Fibroblast of skin of left quadriceps (primary cell): ENCODE measurements around the gene TEN1.

Source experiments
- DNase-seq, 2 experiments: peaks; one replicate each; pipeline ENCODE4 v3.0.0-alpha.2; 2013; ENCODE audit warnings: low read depth in 2 of 2

TEN1 gene

GRCh38 chr17:76005263-76006149 lies 26.5 kb downstream of the TEN1 start:
- DNase-seq, result peak; percentile 34 to 35

- DNase-seq, result no peak
Measured at GRCh38 chr17:76007131-76007849, 28.2 kb downstream of the TEN1 start.

GRCh38 chr17:76007850-76008165 lies 28.8 kb downstream of the TEN1 start:
- DNase-seq, result no peak

- DNase-seq, result no peak
Measured at GRCh38 chr17:76008208-76008607, 29.2 kb downstream of the TEN1 start.

- DNase-seq, result no peak
Measured at GRCh38 chr17:76008630-76009425, 29.8 kb downstream of the TEN1 start.

- DNase-seq, result no peak
Measured at GRCh38 chr17:76009447-76009846, 30.4 kb downstream of the TEN1 start.

GRCh38 chr17:76009969-76010661 lies 31.1 kb downstream of the TEN1 start:
- DNase-seq, result no peak

- no peak for DNase-seq
Measured at GRCh38 chr17:76011951-76012350, 32.9 kb downstream of the TEN1 start.

- no peak for DNase-seq
Measured at GRCh38 chr17:76013377-76013932, 34.4 kb downstream of the TEN1 start.

GRCh38 chr17:76014100-76014924 lies 35.3 kb downstream of the TEN1 start:
- DNase-seq, result peak; percentile 27 to 29

GRCh38 chr17:76014925-76015261 lies 35.9 kb downstream of the TEN1 start:
- no peak for DNase-seq

GRCh38 chr17:76017481-76018339 lies 38.7 kb downstream of the TEN1 start:
- DNase-seq, result no peak

GRCh38 chr17:76018340-76018680 lies 39.3 kb downstream of the TEN1 start:
- no peak for DNase-seq

GRCh38 chr17:76018801-76019200 lies 39.8 kb downstream of the TEN1 start:
- DNase-seq, result no peak

GRCh38 chr17:76019833-76020467 lies 40.9 kb downstream of the TEN1 start:
- no peak for DNase-seq

- no peak for DNase-seq
Measured at GRCh38 chr17:76022285-76022684, 43.2 kb downstream of the TEN1 start.

- no peak for DNase-seq
Measured at GRCh38 chr17:76022973-76023899, 44.2 kb downstream of the TEN1 start.

- no peak for DNase-seq
Measured at GRCh38 chr17:76023900-76024237, 44.8 kb downstream of the TEN1 start.
